GM12892 (cell line): ENCODE measurements around the gene ASXL2.
"Not testable (repeated sequence)": the region's sequence is repeated elsewhere in the genome, so short reads cannot be mapped to it uniquely, and the experiment has no call there.

Experiments
- DNase-seq: peaks from one replicate; pipeline ENCODE4 v3.0.0; 2011; ENCODE audit not compliant: insufficient read length
- FAIRE-seq: peaks from 2 replicates; lab custom pipeline; 2011; peaks lifted over from hg19 to GRCh38; lab: Jason Lieb, UNC
- POLR2A ChIP-seq: IDR thresholded peaks from 2 replicates; pipeline ENCODE4 v1.6.1; 2011; ENCODE audit warnings: low read depth, low read length, control low read depth
- POLR2AphosphoS5 ChIP-seq: IDR thresholded peaks from 2 replicates; pipeline ENCODE4 v1.6.1; 2011; ENCODE audit warnings: low read depth, low read length, control low read depth
- TAF1 ChIP-seq: IDR thresholded peaks from 2 replicates; pipeline ENCODE4 v1.6.1; 2011; ENCODE audit warnings: low read depth, mild to moderate bottlenecking, control low read depth, low read length, borderline replicate concordance

ASXL2 gene

GRCh38 chr2:25905126-25905525 lies 26.8 kb upstream of the ASXL2 start:
- TF ChIP-seq POLR2A (no peak), POLR2AphosphoS5 (no peak), TAF1 (no peak)
- no peak for DNase-seq
- FAIRE-seq: no peak

- DNase-seq (no peak), FAIRE-seq (no peak)
- no peak for TF ChIP-seq POLR2AphosphoS5
Measured at GRCh38 chr2:25903216-25903776, 25.0 kb upstream of the ASXL2 start.

GRCh38 chr2:25899404-25899970 lies 21.2 kb upstream of the ASXL2 start:
- TF ChIP-seq POLR2A: no peak
- TF ChIP-seq POLR2AphosphoS5: no peak
- no peak for TF ChIP-seq TAF1
- DNase-seq: no peak
- FAIRE-seq: no peak

GRCh38 chr2:25897506-25897905 lies 19.2 kb upstream of the ASXL2 start:
- TF ChIP-seq POLR2AphosphoS5: no peak
- no peak for TF ChIP-seq POLR2A
- TF ChIP-seq TAF1: no peak
- FAIRE-seq (no peak), DNase-seq (no peak)

GRCh38 chr2:25896308-25896707 lies 18.0 kb upstream of the ASXL2 start:
- DNase-seq, FAIRE-seq: not testable (repeated sequence)

GRCh38 chr2:25895610-25896009 lies 17.3 kb upstream of the ASXL2 start:
- no peak for DNase-seq
- TF ChIP-seq POLR2AphosphoS5: no peak
- TF ChIP-seq POLR2A: no peak
- no peak for TF ChIP-seq TAF1
- no peak for FAIRE-seq

- FAIRE-seq: no peak
- TF ChIP-seq POLR2A: no peak
- TF ChIP-seq TAF1: no peak
- no peak for TF ChIP-seq POLR2AphosphoS5
Measured at GRCh38 chr2:25895018-25895417, 16.7 kb upstream of the ASXL2 start.

GRCh38 chr2:25894135-25894830 lies 16.0 kb upstream of the ASXL2 start:
- no peak for DNase-seq
- no peak for FAIRE-seq
- TF ChIP-seq POLR2A (no peak), TAF1 (no peak), POLR2AphosphoS5 (no peak)

More at GRCh38 chr2:25895018-25895417, 16.7 kb upstream of the ASXL2 start:
- no peak for DNase-seq

GRCh38 chr2:25891672-25892071 lies 13.4 kb upstream of the ASXL2 start:
- FAIRE-seq (no peak), DNase-seq (no peak)
- TF ChIP-seq TAF1: no peak
- TF ChIP-seq POLR2A: no peak
- TF ChIP-seq POLR2AphosphoS5: no peak

- TF ChIP-seq TAF1: no peak
- FAIRE-seq (no peak), DNase-seq (no peak)
Measured at GRCh38 chr2:25887624-25888242, 9.4 kb upstream of the ASXL2 start.

GRCh38 chr2:25885933-25886332 lies 7.6 kb upstream of the ASXL2 start:
- FAIRE-seq (no peak), DNase-seq (no peak)
- no peak for TF ChIP-seq TAF1

GRCh38 chr2:25881764-25882163 lies 3.5 kb upstream of the ASXL2 start:
- DNase-seq (no peak), FAIRE-seq (no peak)
- TF ChIP-seq TAF1 (no peak), POLR2AphosphoS5 (no peak), POLR2A (no peak)

GRCh38 chr2:25879133-25879730 lies 945 bp upstream of the ASXL2 start:
- no peak for FAIRE-seq
- no peak for DNase-seq
- no peak for TF ChIP-seq POLR2A
- TF ChIP-seq TAF1: no peak
- no peak for TF ChIP-seq POLR2AphosphoS5
